Measurements from ENCODE around the gene PBRM1.
"Not testable (repeated sequence)": the region's sequence is repeated elsewhere in the genome, so short reads cannot be mapped to it uniquely, and the experiment has no call there.

PBRM1 gene

GRCh38 chr3:52703341-52703740 is 17.6 kb upstream of the PBRM1 start:
- no peak for DNase-seq

- no peak for DNase-seq
Measured at GRCh38 chr3:52697632-52697965, 11.9 kb upstream of the PBRM1 start.

- DNase-seq: no peak
Measured at GRCh38 chr3:52696830-52697631, 11.3 kb upstream of the PBRM1 start.

GRCh38 chr3:52695798-52696671 is 10.3 kb upstream of the PBRM1 start:
- no peak for DNase-seq

- no peak for DNase-seq
Measured at GRCh38 chr3:52694528-52695189, 8.9 kb upstream of the PBRM1 start.

- no peak for DNase-seq
Measured at GRCh38 chr3:52693071-52693470, 7.4 kb upstream of the PBRM1 start.

- no peak for DNase-seq
Measured at GRCh38 chr3:52690560-52690959, 4.8 kb upstream of the PBRM1 start.

- DNase-seq: no peak
Measured at GRCh38 chr3:52689151-52689550, 3.4 kb upstream of the PBRM1 start.

GRCh38 chr3:52688266-52688665 is 2.6 kb upstream of the PBRM1 start:
- DNase-seq: no peak

- DNase-seq: no peak
Measured at GRCh38 chr3:52685285-52685708, 416 bp downstream of the PBRM1 start.

GRCh38 chr3:52684184-52684583 is 1.5 kb downstream of the PBRM1 start:
- DNase-seq: no peak

GRCh38 chr3:52683611-52684010 is 2.1 kb downstream of the PBRM1 start:
- no peak for DNase-seq

GRCh38 chr3:52682016-52682415 is 3.7 kb downstream of the PBRM1 start:
- DNase-seq: no peak

- DNase-seq: no peak
Measured at GRCh38 chr3:52681596-52681995, 4.1 kb downstream of the PBRM1 start.

GRCh38 chr3:52679811-52680210 is 5.9 kb downstream of the PBRM1 start:
- DNase-seq: no peak

GRCh38 chr3:52679199-52679538 is 6.5 kb downstream of the PBRM1 start:
- no peak for DNase-seq

GRCh38 chr3:52678265-52679198 is 7.2 kb downstream of the PBRM1 start:
- no peak for DNase-seq

GRCh38 chr3:52676201-52676600 is 9.5 kb downstream of the PBRM1 start:
- not testable (repeated sequence) for DNase-seq

- no peak for DNase-seq
Measured at GRCh38 chr3:52671676-52672075, 14.0 kb downstream of the PBRM1 start.

- no peak for DNase-seq
Measured at GRCh38 chr3:52670621-52671521, 14.8 kb downstream of the PBRM1 start.

GRCh38 chr3:52663098-52663497 is 22.6 kb downstream of the PBRM1 start:
- no peak for DNase-seq

GRCh38 chr3:52660046-52660445 is 25.7 kb downstream of the PBRM1 start:
- DNase-seq: no peak
